Heart left ventricle (tissue), 13 donors: ENCODE data around the gene RPS6KA4.

ENCODE experiments used
- POLR2A ChIP-seq, 2 donors: fragments of 450-650 bp; IDR thresholded peaks; one replicate each; pipeline ENCODE4 v1.6.1; 2017; ENCODE audit warnings: antibody characterized with exemption in 2 of 2, mild to moderate bottlenecking in 2 of 2, moderate library complexity in 2 of 2
- TF ChIP-seq, protein P1 (sequence below), 12 donors: fragments of 200-600 bp; sonication (generic) in 4 of 12; IDR thresholded peaks; one replicate each; pipeline versions ENCODE4 v1.5.0 to v1.8.0; 2018 to 2022; ENCODE audit warnings: antibody characterized with exemption in 12 of 12, mild to moderate bottlenecking in 5 of 12
- donor health status: ischemic (EF 13 %, LVEDD 7.1; RV severe dilation, severe dysfunction).
- donor health status: DM: no; HTN: yes; CAD: no.
- donor health status: DM: no; HTN: no; CAD: no.
- donor health status: ischemic (EF 25% LVEDD 6.9; RV normal size, moderate dysfunction).
- donor health status: ischemic (EF 25% LVEDD 5.7; RV mildly dilated, moderate dysfunction).
- donor health status: ischemic (EF 35%, LVEDD 5.7; RV mildly dilated, moderate dysfunction).
- donor health status: nonischemic (EF 11% LVEDD 7.7; RV severe dilation, severe dysfunction).
- donor health status: DM: yes; HTN: yes; CAD: no.
- donor health status: PGD.
- donor health status: ischemic (EF 29% LVEDD 5.4; RV normal size, mild dysfunction).
- donor health status: nonischemic (EF 23%, LVEDD 6.1; RV moderate dilation, normal function).

DNA sequence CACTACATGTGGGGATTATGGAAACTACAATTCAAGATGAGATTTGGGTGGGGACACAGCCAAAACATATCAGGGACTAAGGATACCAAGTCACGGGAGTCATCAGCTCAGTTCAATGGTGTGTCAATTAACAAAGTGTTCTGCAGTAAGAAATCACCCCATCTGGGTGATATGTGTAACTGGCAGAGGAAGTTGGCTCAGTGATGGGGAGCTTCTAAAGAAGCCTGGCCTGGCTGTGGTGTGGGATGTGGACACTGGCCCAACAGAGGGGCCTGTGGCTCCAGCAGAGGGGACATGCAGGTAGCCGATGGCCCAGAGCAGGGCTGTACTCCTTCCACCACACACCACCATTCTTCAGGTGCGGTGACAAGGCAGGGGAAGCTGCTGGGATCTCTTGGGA lies 31.6 kb downstream of the RPS6KA4 start:
- TF ChIP-seq POLR2A (IDR thresholded peaks at IDR 0.05) = no peak
- TF ChIP-seq, protein P1, sequence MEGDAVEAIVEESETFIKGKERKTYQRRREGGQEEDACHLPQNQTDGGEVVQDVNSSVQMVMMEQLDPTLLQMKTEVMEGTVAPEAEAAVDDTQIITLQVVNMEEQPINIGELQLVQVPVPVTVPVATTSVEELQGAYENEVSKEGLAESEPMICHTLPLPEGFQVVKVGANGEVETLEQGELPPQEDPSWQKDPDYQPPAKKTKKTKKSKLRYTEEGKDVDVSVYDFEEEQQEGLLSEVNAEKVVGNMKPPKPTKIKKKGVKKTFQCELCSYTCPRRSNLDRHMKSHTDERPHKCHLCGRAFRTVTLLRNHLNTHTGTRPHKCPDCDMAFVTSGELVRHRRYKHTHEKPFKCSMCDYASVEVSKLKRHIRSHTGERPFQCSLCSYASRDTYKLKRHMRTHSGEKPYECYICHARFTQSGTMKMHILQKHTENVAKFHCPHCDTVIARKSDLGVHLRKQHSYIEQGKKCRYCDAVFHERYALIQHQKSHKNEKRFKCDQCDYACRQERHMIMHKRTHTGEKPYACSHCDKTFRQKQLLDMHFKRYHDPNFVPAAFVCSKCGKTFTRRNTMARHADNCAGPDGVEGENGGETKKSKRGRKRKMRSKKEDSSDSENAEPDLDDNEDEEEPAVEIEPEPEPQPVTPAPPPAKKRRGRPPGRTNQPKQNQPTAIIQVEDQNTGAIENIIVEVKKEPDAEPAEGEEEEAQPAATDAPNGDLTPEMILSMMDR (IDR thresholded peaks at IDR 0.05) = no peak
